ENCODE results near the gene CHID1. TPM values are rescaled to one million over a fixed set of nuclear protein-coding genes. Genes with fewer than 3 reads are reported as not detected.

The CHID1 gene
- total and polyA plus RNA-seq, 4 donors: 41.7 to 92.2 (median 48.8) TPM

- no peak overlapping the region for H3K27ac ChIP-seq (ENCODE audit: low read depth in 1 of 2, low read length in 1 of 2)
- no peak overlapping the region for H3K9ac ChIP-seq (ENCODE audit: insufficient read depth in 1 of 2, low read length in 2 of 2)
- H3K4me1 ChIP-seq (ENCODE audit: control insufficient read depth in 5 of 5, insufficient read depth in 5 of 5, low read length in 5 of 5): peaks cover 0 to 12% (median 0%) of the 10 kb centered on the region in 5 donors
- peaks cover 0 to 34% (median 7%) of the 10 kb centered on the region in 4 donors for H3K36me3 ChIP-seq (ENCODE audit: control insufficient read depth in 4 of 4, insufficient read depth in 4 of 4, low read length in 4 of 4)
- DNase-seq (no peak), ATAC-seq (ENCODE audit: insufficient read depth, low FRiP score) (no peak)
- TF ChIP-seq CTCF (IDR thresholded peaks at IDR 0.05; ENCODE audit: control extremely low read depth, extremely low read depth): no peak
- H3K4me3 ChIP-seq: no peak overlapping the region
- no peaks in the 10 kb centered on the region for H3K9me3 ChIP-seq (ENCODE audit: control insufficient read depth in 4 of 4, insufficient read depth in 3 of 4, low read length in 3 of 4)
- 90 to 91% methylated on average over 45 of the region's 45 CpGs for WGBS, 2 donors
- no peaks in the 10 kb centered on the region for H3K27me3 ChIP-seq (ENCODE audit: control insufficient read depth in 3 of 3, insufficient read depth in 3 of 3, low read length in 2 of 3)
Measured at GRCh38 chr11:888310-889212, 22.0 kb downstream of the CHID1 start.

- H3K4me1 ChIP-seq (ENCODE audit: control insufficient read depth in 5 of 5, insufficient read depth in 5 of 5, low read length in 5 of 5): peaks cover 0 to 12% (median 0%) of the 10 kb centered on the region in 5 donors
- no peak overlapping the region for H3K9ac ChIP-seq (ENCODE audit: insufficient read depth in 1 of 2, low read length in 2 of 2)
- peaks cover 0 to 43% (median 7%) of the 10 kb centered on the region in 4 donors for H3K36me3 ChIP-seq (ENCODE audit: control insufficient read depth in 4 of 4, insufficient read depth in 4 of 4, low read length in 4 of 4)
- H3K27ac ChIP-seq (ENCODE audit: low read depth in 1 of 2, low read length in 1 of 2): no peak overlapping the region
- no peak for TF ChIP-seq CTCF (IDR thresholded peaks at IDR 0.05; ENCODE audit: control extremely low read depth, extremely low read depth)
- DNase-seq (no peak), ATAC-seq (ENCODE audit: insufficient read depth, low FRiP score) (no peak)
- H3K27me3 ChIP-seq (ENCODE audit: control insufficient read depth in 3 of 3, insufficient read depth in 3 of 3, low read length in 2 of 3): no peaks in the 10 kb centered on the region
- WGBS, 2 donors: 95 to 97% methylated on average over 14 of the region's 14 CpGs
- no peaks in the 10 kb centered on the region for H3K9me3 ChIP-seq (ENCODE audit: control insufficient read depth in 4 of 4, insufficient read depth in 3 of 4, low read length in 3 of 4)
- H3K4me3 ChIP-seq: no peak overlapping the region
Measured at GRCh38 chr11:887589-887988, 23.0 kb downstream of the CHID1 start.

GRCh38 chr11:886568-886967 lies 24.0 kb downstream of the CHID1 start:
- H3K9me3 ChIP-seq (ENCODE audit: control insufficient read depth in 4 of 4, insufficient read depth in 3 of 4, low read length in 3 of 4): no peaks in the 10 kb centered on the region
- 97% methylated on average over 17 of the region's 17 CpGs for WGBS, 2 donors
- no peaks in the 10 kb centered on the region for H3K27me3 ChIP-seq (ENCODE audit: control insufficient read depth in 3 of 3, insufficient read depth in 3 of 3, low read length in 2 of 3)
- DNase-seq (no peak), ATAC-seq (ENCODE audit: insufficient read depth, low FRiP score) (no peak)
- TF ChIP-seq CTCF (IDR thresholded peaks at IDR 0.05; ENCODE audit: control extremely low read depth, extremely low read depth): no peak
- no peak overlapping the region for H3K9ac ChIP-seq (ENCODE audit: insufficient read depth in 1 of 2, low read length in 2 of 2)
- no peak overlapping the region for H3K27ac ChIP-seq (ENCODE audit: low read depth in 1 of 2, low read length in 1 of 2)
- H3K4me3 ChIP-seq: no peak overlapping the region
- H3K4me1 ChIP-seq (ENCODE audit: control insufficient read depth in 5 of 5, insufficient read depth in 5 of 5, low read length in 5 of 5): peaks cover 0 to 12% (median 0%) of the 10 kb centered on the region in 5 donors
- peaks cover 0 to 48% (median 7%) of the 10 kb centered on the region in 4 donors for H3K36me3 ChIP-seq (ENCODE audit: control insufficient read depth in 4 of 4, insufficient read depth in 4 of 4, low read length in 4 of 4)
